DOHH2 (cell line): ENCODE data around the gene C19orf85.

ENCODE experiments used
- CTCF ChIP-seq: fragments of 200-600 bp; sonication (generic); IDR thresholded peaks from one replicate; pipeline ENCODE4 v1.5.1; 2014; ENCODE audit warnings: antibody characterized with exemption, mild to moderate bottlenecking, low read depth, low read length; ENCODE audit not compliant: poor library complexity, severe bottlenecking
- EZH2phosphoT487 ChIP-seq: fragments of 200-600 bp; sonication (generic); IDR thresholded peaks from 2 replicates; pipeline ENCODE4 v1.6.1; 2017; ENCODE audit warnings: borderline replicate concordance, mild to moderate bottlenecking, antibody characterized with exemption, low read length, moderate library complexity, mixed read lengths

GRCh38 chr19:55449469-55449868 lies 15.1 kb downstream of the C19orf85 start:
- TF ChIP-seq CTCF (no peak), EZH2phosphoT487 (no peak)
